GM12892 (cell line): Measurements from ENCODE around the gene ARHGDIB.

Source experiments
- POLR2A ChIP-seq: IDR thresholded peaks from 2 replicates; pipeline ENCODE4 v1.6.1; 2011; ENCODE audit warnings: low read depth, low read length, control low read depth
- POLR2AphosphoS5 ChIP-seq: IDR thresholded peaks from 2 replicates; pipeline ENCODE4 v1.6.1; 2011; ENCODE audit warnings: low read depth, low read length, control low read depth

DNA sequence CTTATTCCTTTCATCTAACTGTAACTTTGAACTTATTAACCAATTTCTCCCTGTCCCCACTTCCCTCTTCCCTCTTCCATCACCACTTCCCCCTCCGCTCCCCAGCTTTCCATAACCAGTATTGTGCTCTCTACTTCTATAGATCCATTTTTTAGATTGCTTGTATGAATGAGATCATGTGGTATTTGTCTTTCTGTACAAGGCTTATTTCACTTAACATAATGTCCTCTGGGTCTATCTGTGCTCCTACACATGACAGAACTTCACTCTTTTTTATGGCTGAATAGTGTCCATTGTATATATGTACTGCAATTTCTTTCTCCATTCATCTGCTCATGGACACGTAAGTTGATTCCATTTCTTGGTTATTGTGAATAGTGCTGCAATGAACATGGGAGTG is 37.5 kb downstream of the ARHGDIB start:
- TF ChIP-seq POLR2AphosphoS5 (no peak), POLR2A (no peak)
